ENCODE data around the gene TTC28. TPM values are rescaled to one million over a fixed set of nuclear protein-coding genes. Genes with fewer than 3 reads are reported as not detected.
"Not testable (repeated sequence)": the region's sequence is repeated elsewhere in the genome, so short reads cannot be mapped to it uniquely, and the experiment has no call there.

Gene TTC28
- total RNA-seq, 1 donor from 2014 or later = 65.4 TPM

DNA sequence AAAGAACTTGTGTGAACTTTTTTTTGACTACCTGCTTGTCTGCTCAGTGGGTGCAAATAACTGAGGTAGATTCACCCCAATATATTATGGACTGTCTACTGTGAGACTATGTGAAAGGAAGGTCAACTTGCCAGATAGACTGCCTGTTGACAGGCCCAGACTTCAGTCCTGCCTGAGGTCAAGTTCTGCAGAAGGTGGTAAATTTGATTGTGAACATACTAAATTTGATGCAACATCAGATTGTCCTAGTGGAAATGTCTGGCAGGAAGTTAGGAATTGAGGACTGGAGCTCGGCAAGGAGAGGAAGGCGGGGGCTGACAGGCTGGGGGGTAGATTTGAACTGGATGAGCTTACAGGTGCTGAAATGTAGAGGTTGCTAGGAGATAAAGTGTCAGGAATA, 140.7 kb downstream of the TTC28 start:
- TF ChIP-seq, protein P1, sequence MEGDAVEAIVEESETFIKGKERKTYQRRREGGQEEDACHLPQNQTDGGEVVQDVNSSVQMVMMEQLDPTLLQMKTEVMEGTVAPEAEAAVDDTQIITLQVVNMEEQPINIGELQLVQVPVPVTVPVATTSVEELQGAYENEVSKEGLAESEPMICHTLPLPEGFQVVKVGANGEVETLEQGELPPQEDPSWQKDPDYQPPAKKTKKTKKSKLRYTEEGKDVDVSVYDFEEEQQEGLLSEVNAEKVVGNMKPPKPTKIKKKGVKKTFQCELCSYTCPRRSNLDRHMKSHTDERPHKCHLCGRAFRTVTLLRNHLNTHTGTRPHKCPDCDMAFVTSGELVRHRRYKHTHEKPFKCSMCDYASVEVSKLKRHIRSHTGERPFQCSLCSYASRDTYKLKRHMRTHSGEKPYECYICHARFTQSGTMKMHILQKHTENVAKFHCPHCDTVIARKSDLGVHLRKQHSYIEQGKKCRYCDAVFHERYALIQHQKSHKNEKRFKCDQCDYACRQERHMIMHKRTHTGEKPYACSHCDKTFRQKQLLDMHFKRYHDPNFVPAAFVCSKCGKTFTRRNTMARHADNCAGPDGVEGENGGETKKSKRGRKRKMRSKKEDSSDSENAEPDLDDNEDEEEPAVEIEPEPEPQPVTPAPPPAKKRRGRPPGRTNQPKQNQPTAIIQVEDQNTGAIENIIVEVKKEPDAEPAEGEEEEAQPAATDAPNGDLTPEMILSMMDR (conservative IDR thresholded peaks at IDR 0.05) = no peak
- H3K27ac Mint-ChIP-seq (ENCODE audit: unreplicated experiment) = peak overlapping the region; percentile 24
- H3K9me3 Mint-ChIP-seq = peaks cover 10% of the 10 kb centered on the region
- H3K4me3 Mint-ChIP-seq = no peak overlapping the region
- peaks cover 25% of the 10 kb centered on the region for H3K36me3 Mint-ChIP-seq (ENCODE audit: low read depth)
- H3K4me1 Mint-ChIP-seq = peaks cover 29% of the 10 kb centered on the region
- DNase-seq (ENCODE audit: low read depth, low spot score) = no peak
- no peaks in the 10 kb centered on the region for H3K27me3 Mint-ChIP-seq (ENCODE audit: low read depth)

DNA sequence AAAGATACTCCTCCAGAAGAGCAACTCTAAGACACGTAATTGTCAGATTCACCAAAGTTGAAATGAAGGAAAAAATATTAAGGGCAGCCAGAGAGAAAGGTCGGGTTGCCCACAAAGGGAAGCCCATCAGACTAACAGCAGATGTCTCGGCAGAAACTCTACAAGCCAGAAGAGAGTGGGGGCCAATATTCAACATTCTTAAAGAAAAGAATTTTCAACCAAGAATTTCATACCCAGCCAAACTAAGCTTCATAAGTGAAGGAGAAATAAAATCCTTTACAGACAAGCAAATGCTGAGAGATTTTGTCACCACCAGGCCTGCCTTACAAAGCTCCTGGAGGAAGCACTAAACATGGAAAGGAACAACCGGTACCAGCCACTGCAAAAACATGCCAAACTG, 149.1 kb downstream of the TTC28 start:
- not testable (repeated sequence) for DNase-seq (ENCODE audit: low read depth, low spot score); H3K4me1 Mint-ChIP-seq; H3K4me3 Mint-ChIP-seq; H3K27me3 Mint-ChIP-seq (ENCODE audit: low read depth); H3K27ac Mint-ChIP-seq (ENCODE audit: unreplicated experiment)
- Mint-ChIP-seq H3K9me3 (peaks cover 13% of the 10 kb centered on the region), H3K36me3 (ENCODE audit: low read depth) (peaks cover 47% of the 10 kb centered on the region)

DNA sequence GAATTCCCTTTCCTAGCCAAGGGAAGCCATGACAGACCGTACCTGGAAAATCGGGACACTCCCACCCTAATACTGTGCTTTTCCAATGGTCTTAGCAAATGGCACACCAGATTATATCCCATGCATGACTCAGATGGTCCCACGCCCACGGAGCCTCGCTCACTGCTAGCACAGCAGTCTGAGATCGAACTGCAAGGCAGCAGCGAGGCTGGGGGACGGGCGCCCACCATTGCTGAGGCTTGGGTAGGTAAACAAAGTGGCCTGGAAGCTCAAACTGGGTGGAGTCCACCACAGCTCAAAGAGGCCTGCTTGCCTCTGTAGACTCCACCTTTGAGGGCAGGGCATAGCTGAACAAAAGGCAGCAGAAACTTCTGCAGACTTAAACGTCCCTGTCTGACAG, 150.5 kb downstream of the TTC28 start:
- not testable (repeated sequence) for H3K27ac Mint-ChIP-seq (ENCODE audit: unreplicated experiment); DNase-seq (ENCODE audit: low read depth, low spot score); H3K4me1 Mint-ChIP-seq; H3K4me3 Mint-ChIP-seq; H3K27me3 Mint-ChIP-seq (ENCODE audit: low read depth)
- H3K36me3 Mint-ChIP-seq (ENCODE audit: low read depth) = peaks cover 45% of the 10 kb centered on the region
- peaks cover 13% of the 10 kb centered on the region for H3K9me3 Mint-ChIP-seq

DNA sequence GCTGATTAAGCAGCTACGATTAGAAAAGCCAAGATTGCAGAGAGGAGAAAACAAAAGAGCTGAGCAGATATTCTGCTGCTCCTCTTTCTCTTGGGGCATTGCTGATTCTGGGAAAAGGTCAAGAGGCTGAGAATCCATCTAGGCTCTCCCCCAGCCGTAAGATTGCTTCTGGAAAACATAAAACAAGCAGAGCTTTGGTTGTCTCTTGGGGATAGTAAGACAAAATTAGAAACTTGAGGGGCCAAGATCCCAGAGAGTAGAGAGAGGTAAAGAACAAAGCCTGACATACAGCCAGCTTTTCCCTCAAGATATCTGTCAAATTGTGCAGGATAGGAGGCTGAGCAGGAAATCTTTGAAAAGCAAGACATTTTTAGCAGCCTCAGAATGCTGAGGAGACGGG, 158.2 kb downstream of the TTC28 start:
- no peaks in the 10 kb centered on the region for H3K27me3 Mint-ChIP-seq (ENCODE audit: low read depth)
- peaks cover 1% of the 10 kb centered on the region for H3K36me3 Mint-ChIP-seq (ENCODE audit: low read depth)
- H3K4me3 Mint-ChIP-seq = no peak overlapping the region
- H3K9me3 Mint-ChIP-seq = no peaks in the 10 kb centered on the region
- TF ChIP-seq, protein P1 (conservative IDR thresholded peaks at IDR 0.05) = no peak
- peaks cover 10% of the 10 kb centered on the region for H3K4me1 Mint-ChIP-seq
- DNase-seq (ENCODE audit: low read depth, low spot score) = no peak
- no peak overlapping the region for H3K27ac Mint-ChIP-seq (ENCODE audit: unreplicated experiment)

DNA sequence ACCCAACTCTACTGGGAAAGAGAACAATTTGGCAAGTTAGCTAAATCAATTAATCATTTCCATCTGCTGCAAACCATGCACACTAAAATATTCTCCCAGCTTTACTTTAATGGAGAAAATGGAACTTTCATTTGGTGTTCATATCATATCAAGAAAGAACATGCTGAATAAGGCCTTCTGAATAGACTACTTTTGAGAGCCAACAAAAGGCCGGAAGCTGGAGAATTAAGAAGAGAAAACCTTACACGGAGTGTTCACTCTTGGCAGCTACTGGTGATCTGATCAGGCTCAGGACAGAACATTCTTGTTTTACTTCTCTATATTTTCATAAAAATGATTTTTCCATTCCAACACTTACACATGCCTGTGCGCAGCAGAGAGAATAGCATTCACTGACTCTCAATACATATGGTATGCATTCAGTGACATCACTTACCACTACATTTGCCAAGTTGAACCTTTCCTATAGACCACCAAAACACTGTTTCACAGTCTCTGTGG, 165.3 kb downstream of the TTC28 start:
- H3K4me3 Mint-ChIP-seq = no peak overlapping the region
- DNase-seq (ENCODE audit: low read depth, low spot score) = no peak
- TF ChIP-seq, protein P1 (conservative IDR thresholded peaks at IDR 0.05) = no peak
- peaks cover 20% of the 10 kb centered on the region for H3K9me3 Mint-ChIP-seq
- peaks cover 4% of the 10 kb centered on the region for H3K4me1 Mint-ChIP-seq
- no peak overlapping the region for H3K27ac Mint-ChIP-seq (ENCODE audit: unreplicated experiment)
- H3K36me3 Mint-ChIP-seq (ENCODE audit: low read depth) = peaks cover 31% of the 10 kb centered on the region
- H3K27me3 Mint-ChIP-seq (ENCODE audit: low read depth) = no peaks in the 10 kb centered on the region

DNA sequence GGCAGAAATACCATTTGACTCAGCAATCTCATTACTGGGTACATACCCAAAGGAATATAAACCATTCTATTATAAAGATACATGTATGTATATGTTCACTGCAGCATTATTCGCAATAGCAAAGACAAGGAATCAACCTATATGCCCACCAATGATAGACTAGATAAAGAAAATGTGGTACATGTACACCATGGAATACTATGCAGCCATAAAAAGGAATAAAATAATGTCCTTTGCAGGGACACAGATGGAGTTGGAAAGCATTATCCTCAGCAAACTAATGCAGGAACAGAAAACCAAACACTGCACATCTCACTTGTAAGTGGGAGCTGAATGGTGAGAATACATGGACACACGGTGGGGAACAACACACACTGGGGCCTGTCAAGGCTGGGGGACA, 167.3 kb downstream of the TTC28 start:
- not testable (repeated sequence) for H3K27me3 Mint-ChIP-seq (ENCODE audit: low read depth); H3K4me1 Mint-ChIP-seq; H3K4me3 Mint-ChIP-seq; DNase-seq (ENCODE audit: low read depth, low spot score); H3K27ac Mint-ChIP-seq (ENCODE audit: unreplicated experiment)
- peaks cover 26% of the 10 kb centered on the region for H3K9me3 Mint-ChIP-seq
- peaks cover 41% of the 10 kb centered on the region for H3K36me3 Mint-ChIP-seq (ENCODE audit: low read depth)

DNA sequence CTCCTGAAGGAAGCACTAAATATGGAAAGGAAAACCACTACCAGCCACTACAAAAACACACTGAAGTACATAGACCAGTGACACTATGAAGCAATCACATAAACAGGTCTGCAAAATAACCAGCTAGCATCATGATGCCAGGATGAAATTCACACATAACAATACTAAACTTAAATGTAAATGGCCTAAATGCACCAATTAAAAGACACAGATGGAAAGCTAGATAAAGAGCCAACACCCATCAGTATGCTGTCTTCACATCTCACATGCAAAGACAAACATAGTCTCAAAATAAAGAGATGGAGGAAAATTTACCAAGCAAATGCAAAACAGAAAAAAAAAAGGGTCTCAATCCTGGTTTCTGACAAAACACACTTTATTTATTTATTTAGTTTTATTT, 171.7 kb downstream of the TTC28 start:
- no peaks in the 10 kb centered on the region for H3K27me3 Mint-ChIP-seq (ENCODE audit: low read depth)
- TF ChIP-seq, protein P1 (conservative IDR thresholded peaks at IDR 0.05) = no peak
- no peak overlapping the region for H3K27ac Mint-ChIP-seq (ENCODE audit: unreplicated experiment)
- DNase-seq (ENCODE audit: low read depth, low spot score) = no peak
- peaks cover 48% of the 10 kb centered on the region for H3K36me3 Mint-ChIP-seq (ENCODE audit: low read depth)
- H3K4me3 Mint-ChIP-seq = no peak overlapping the region
- peaks cover 26% of the 10 kb centered on the region for H3K9me3 Mint-ChIP-seq
- H3K4me1 Mint-ChIP-seq = peaks cover 12% of the 10 kb centered on the region
